ENCODE results near the gene CRNN.

The CRNN gene

GRCh38 chr1:152410028-152410427, 4.0 kb downstream of the CRNN start:
- H3K4me3 ChIP-seq (ENCODE audit: low read depth, low read length) = no peak overlapping the region
- no peak for TF ChIP-seq CTCF (IDR thresholded peaks at IDR 0.05; ENCODE audit: low read depth, low read length, missing control alignments)
- DNase-seq (ENCODE audit: low read depth) = no peak

GRCh38 chr1:152408664-152409063, 5.4 kb downstream of the CRNN start:
- no peak for DNase-seq (ENCODE audit: low read depth)
- peak; percentile 10 for TF ChIP-seq CTCF (IDR thresholded peaks at IDR 0.05; ENCODE audit: low read depth, low read length, missing control alignments)
- H3K4me3 ChIP-seq (ENCODE audit: low read depth, low read length) = no peak overlapping the region

GRCh38 chr1:152398812-152399698, 15.0 kb downstream of the CRNN start:
- peak; percentile 8 for DNase-seq (ENCODE audit: low read depth)
- TF ChIP-seq CTCF (IDR thresholded peaks at IDR 0.05; ENCODE audit: low read depth, low read length, missing control alignments) = peak; percentile 67

GRCh38 chr1:152397474-152397873, 16.6 kb downstream of the CRNN start:
- DNase-seq (ENCODE audit: low read depth) = no peak
- no peak overlapping the region for H3K4me3 ChIP-seq (ENCODE audit: low read depth, low read length)
- peak; percentile 41 for TF ChIP-seq CTCF (IDR thresholded peaks at IDR 0.05; ENCODE audit: low read depth, low read length, missing control alignments)

More at GRCh38 chr1:152398812-152399698, 15.0 kb downstream of the CRNN start:
- H3K4me3 ChIP-seq (ENCODE audit: low read depth, low read length) = no peak overlapping the region

GRCh38 chr1:152394151-152394550, 19.9 kb downstream of the CRNN start:
- DNase-seq (ENCODE audit: low read depth) = no peak
- no peak for TF ChIP-seq CTCF (IDR thresholded peaks at IDR 0.05; ENCODE audit: low read depth, low read length, missing control alignments)
- H3K4me3 ChIP-seq (ENCODE audit: low read depth, low read length) = no peak overlapping the region

- DNase-seq (ENCODE audit: low read depth) = no peak
- TF ChIP-seq CTCF (IDR thresholded peaks at IDR 0.05; ENCODE audit: low read depth, low read length, missing control alignments) = no peak
- no peak overlapping the region for H3K4me3 ChIP-seq (ENCODE audit: low read depth, low read length)
Observed at GRCh38 chr1:152392909-152393308, 21.2 kb downstream of the CRNN start.

- no peak for DNase-seq (ENCODE audit: low read depth)
- H3K4me3 ChIP-seq (ENCODE audit: low read depth, low read length) = no peak overlapping the region
- TF ChIP-seq CTCF (IDR thresholded peaks at IDR 0.05; ENCODE audit: low read depth, low read length, missing control alignments) = no peak
Observed at GRCh38 chr1:152388889-152389288, 25.2 kb downstream of the CRNN start.

Data from GM12864 (cell line).